GOT3 (cell line): Measurements from ENCODE around the gene ANKDD1A.

ENCODE experiments used
- DNase-seq: peaks from one replicate; lab custom pipeline; 2025; ENCODE audit warnings: mixed read lengths; lab: John Stamatoyannopoulos, UW

The ANKDD1A gene

DNA sequence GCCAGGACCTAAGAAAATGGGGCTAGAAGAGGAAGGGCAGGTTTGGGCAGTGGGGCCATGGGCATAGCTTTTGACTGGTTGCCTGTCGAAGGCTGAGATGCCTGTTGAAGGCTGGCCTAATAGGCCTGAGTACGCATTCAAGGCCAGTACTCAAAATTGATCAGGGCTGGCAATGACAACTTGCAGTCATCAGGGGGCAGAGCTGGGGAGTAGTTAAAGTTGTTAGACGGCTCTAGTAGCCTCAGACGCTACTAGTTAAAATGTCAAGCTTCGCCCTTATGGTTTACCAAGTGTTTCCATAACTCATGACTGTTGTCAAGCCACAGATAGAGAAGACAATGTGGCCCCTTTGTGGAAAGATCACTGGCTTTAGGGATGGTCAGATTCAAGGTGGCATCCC, 49.3 kb downstream of the ANKDD1A start:
- no peak for DNase-seq

DNA sequence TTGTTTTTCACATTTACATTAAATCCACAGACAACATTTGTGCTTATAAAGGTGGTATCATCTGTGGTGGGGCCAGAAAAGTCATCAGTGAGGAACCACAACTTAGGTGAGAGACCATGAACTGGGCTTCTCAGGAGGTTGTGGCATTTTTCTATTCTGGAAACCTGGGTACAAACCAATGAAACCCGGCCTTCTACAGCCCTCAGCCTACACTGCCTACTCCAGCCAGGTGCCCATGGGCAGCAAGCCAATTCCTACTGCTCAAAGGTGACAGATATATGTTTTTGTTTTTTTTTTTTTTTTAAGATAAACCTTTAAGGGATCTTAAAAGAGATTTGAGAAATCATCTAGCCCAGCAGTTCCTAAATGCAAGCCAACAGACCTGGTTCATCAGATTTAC, 57.7 kb downstream of the ANKDD1A start:
- no peak for DNase-seq

DNA sequence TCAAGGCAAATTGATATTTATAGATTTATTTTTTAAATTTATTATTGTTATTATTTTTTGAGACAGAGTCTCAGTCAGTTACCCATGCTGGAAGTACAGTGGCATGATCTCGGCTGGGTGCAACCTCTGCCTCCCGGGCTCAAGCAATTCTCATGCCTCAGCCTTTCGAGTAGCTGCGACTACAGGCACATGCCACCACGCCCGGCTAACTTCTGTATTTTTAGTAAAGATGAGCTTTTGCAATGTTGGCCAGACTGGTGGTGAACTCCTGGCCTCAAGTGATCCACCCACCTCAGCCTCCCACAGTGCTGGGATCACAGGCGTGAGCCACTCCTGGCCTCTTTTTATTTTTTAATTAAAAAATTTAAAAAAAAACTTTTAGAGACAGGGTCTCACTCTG, 59.0 kb downstream of the ANKDD1A start:
- DNase-seq: no peak

DNA sequence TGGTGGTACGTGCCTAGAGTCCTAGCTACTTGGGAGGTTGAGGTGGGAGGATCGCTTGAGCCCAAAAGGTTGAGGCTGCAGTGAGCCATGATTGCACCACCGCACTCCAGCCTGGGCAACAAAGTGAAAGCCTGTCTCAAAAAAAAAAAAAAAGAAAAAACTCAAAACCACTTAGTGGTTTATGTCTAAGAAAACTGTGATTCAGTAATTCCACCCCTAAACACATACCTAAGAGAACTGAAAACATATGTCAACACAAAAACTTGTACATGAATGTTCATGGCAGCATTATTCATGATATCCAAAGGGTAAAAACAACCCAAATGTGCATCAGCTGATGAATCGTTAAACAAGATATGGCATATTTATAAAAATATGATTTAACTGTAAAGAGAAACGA, 63.7 kb downstream of the ANKDD1A start:
- DNase-seq: no peak

DNA sequence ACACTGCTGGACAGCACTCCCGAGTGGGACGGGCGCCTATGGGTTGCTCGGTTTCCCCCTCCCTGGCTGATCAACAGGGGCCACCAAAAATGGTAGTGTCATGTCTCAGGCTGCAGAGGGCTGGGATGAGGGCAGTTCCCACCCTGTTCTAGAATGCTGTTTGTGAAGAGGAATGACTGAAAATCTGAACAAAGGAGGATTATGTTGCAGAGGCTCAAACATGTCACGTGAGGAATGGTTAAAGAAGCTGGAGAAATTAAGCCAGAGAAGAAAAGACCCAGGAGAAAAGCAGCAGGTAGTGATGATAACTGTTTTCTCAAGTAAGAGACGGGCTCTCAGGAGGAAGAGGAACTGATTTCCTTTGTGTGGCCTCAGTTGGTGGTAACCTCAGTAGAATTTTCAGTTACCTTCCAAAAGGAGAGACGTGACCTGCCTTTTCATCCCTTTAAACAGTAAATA, 67.6 kb downstream of the ANKDD1A start:
- DNase-seq: no peak

DNA sequence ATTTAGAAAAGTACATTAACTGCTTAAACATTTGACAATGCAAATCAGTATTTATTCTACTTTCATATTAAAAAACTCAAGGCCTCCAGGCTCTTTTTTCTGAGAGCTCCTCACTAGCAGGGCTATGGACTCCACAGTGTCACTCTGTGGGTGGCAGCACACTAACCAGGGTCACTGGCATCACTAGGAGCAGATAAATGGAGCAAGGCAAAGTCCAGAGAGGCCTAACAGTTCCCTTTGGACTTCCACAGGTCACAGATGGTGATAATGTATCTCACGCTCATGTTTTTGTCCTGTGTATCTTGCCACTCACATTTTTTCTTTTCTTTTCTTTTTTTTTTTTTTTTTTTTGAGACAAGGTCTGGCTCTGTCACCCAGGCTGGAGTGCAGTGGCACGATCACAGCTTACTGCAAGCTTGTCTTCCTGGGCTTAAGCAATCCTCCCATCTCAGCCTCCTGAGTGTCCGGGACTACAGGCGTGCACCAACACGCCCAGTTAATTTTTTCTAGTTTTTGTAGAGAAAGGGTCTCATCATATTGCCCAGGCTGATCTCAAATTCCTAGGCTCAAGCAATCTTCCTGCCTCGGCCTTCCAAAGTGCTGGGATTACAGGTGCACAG, 70.2 kb downstream of the ANKDD1A start:
- no peak for DNase-seq

DNA sequence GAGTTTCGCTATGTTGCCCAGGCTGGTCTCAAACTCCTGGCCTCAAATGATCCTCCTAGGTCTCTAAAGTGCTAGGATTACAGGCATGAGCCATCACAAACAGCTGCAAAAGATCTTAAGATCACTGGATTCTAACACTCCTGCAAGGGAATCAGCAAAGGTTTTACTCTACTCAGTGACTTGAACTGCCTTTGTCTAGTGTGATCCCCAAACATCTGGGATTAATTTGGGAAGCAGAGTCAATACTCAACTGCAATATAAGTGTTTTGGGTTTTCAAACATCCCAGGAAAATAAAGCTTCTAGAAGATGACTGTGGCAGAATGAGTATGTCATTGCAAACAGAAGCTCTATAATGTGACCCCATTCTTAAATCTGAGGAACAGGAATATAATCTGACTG, 70.8 kb downstream of the ANKDD1A start:
- DNase-seq: no peak

DNA sequence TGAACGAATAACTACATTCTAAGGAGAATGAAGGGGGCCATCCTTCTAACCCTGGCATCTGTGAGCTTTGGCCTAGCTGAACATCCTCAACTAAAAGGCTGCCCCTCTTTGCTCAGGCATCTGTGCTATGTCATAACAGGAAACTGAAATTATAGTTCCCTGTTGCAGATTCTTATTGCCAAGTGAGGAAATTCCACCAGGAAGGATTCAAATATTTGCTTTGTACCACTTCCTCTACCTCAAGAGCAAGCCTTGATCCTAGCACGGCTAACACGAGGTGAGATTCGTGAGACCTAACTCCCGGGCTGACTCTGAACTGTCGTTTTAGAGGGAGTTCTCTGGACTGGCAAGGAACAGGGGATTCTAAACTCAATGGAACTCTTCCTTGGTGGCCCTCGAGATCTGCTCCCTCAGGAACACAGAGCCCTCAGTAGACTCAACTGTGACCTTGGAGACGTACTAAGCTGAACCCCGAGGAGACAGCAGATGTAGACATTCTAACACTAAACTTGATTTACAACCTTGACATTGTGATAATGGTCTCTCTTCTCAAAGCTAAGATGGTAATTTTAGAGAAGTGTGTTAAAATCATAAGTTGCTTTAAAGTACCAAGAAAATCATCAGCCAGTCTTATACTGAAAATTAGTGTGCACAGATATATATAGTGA, 73.8 kb downstream of the ANKDD1A start:
- no peak for DNase-seq

DNA sequence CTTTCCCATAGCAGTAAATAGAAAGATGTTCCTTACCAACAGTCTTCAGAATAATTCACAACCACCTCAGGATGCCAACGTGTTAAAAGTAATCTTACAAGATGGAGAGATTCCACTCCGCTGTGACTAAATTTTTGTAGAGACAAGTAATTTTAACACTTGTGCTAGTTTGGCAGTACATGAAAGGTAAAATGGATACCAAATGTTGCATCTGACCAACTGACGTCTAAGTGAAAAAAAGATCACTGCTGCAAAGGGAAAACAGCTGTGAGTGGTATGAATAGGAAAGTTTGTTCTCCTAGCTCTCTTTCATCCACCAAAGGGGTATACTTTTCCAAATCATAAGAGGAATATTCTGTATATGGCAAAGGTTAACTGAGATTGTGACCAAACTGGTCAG, 75.4 kb downstream of the ANKDD1A start:
- no peak for DNase-seq

DNA sequence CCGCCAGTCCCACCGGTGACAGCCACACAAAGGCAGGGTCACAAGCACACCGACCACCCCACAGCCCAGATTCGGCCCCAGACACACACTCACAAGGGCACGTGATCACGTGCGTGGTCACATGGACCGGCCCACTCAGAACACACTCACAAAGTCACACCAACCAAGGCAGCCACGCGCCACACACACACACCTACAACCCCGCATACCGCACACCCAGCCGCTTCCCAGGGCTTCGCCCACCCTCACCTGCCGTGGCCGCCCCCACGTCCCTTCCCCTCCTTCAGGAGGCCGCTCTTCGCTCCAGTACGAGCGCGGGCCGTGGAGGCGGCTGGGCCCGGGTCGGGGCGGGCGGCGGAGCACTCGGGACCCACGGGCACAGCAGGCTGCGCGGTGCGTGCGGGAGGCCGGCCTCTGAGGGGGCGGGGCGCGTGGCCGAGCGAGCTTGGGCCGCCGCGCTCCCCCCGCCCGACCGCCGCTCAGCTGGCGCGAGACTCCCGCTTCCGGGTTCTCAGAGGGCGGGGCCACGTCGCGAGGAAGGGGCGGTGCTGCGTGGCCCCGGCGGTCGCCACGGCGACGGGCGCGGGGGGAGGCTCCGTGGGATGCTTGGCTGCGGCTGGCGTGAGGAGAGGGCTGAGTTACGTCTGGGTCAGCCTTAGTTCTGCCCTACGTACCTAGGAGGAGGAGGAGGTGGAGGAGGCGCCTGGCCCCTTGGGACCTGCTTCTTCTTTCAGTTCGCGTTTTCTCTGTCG, 77.9 kb downstream of the ANKDD1A start, which contains the start of gene SPG21:
Gene SPG21 (minus strand): TSS at position 499 of the 752 bp plus-strand sequence. CDS start 6,345 bp downstream, outside the sequence.
- peak; percentile 80 for DNase-seq

DNA sequence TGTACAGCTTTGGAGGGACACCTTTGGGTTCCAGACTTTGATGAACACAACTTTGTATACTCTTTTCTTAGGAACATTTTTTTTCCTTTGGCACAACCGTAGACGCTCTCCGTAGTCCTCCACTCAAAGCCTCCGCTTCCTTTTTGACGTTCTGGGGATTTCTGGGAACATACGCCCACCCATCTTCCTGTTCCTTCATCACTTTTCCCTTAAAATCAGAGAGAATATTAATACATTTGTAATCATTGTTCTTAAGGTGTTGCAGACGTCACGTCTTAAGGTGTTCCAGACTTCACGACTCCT, 78.4 kb downstream of the ANKDD1A start:
- no peak for DNase-seq

DNA sequence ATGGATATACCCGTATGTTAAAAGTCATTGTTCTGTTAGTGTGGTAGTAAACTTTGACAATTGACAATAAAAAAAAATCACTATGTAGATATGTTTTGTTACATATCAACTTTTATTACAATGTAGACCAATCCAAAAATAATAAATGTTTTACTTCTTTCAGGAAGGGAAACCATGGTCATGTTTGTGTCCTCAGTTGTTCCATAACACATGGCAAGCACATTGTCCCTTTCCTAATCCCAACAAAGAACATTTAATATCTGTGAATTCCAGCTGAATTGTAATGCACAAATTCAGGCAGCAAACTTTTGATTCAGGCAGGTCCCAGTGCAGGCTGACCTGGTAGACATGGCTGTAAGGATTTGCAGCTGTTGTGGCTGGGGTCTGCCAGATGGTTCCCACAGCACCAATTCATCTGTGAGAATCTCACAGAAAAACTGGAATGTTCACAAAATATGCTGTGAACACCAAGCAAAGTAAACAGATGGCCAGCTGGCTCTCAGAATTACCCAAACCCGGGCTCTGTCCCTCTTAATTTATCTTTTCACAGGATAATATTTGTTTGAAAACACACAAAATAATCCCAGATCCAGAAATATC, 79.9 kb downstream of the ANKDD1A start:
- no peak for DNase-seq

DNA sequence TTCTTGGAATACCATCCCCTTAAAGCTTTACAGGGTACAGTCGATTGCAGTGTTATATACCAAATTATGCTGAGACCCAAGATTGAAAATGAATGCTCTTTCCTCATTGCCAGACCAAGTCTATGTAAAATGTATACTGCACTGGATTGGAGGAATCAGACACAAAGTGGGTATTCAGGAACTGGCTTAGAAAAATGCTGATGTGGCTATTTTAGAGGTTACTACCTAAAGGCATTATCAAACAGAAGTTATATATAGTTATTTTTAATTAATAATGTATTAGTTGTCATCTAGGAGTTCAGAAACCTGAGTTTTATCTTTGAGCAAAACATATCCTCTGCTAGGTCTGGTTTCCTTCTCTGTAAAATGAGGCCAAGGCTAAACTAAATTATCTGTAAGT, 81.6 kb downstream of the ANKDD1A start:
- no peak for DNase-seq

DNA sequence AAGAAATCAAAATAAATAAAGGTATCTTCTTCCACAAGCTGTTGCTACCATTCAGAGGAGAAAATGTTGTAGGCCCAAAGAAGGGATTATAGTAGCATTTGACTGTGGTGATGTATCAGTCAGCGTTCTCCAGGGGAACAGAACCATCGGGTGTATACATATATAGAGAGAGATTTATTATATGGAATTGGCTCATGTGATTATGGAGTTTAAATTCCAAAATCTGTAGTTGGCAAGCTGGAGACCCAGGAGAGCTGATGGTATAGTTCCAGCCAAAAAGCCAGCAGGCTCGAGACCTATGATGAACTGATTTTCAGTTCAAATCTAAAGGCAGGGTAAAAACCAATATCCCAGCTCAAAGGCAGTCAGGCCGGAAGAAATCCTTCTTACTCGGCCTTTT, 85.4 kb downstream of the ANKDD1A start:
- no peak for DNase-seq

DNA sequence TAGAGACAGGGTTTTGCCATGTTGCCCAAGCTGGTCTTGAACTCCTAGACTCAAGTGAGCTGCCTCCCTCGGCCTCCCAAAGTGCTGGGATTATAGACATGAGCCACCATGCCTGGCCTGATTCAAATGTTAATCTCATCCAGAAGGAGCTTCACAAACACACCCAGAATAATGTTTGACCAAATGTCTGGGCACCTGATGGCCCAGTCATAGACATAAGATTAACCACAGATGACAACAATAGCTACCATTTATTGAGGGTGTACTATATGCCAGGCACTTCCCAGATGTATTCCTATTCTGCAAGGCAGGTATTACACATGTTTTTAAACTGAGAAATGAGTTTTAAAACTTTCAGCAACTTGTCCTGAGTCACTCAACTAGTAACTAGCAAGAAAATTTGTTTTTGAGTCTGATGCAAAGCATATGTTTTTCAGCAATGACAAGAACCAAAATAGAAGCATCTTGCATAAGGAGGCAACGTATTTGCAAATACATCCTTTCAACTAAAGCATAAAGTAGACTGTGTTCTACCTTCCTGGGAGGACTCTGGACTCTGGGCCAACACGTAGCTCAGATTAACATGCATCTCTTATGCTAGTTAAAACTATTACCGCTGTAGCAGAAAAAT, 86.2 kb downstream of the ANKDD1A start:
- DNase-seq: no peak

DNA sequence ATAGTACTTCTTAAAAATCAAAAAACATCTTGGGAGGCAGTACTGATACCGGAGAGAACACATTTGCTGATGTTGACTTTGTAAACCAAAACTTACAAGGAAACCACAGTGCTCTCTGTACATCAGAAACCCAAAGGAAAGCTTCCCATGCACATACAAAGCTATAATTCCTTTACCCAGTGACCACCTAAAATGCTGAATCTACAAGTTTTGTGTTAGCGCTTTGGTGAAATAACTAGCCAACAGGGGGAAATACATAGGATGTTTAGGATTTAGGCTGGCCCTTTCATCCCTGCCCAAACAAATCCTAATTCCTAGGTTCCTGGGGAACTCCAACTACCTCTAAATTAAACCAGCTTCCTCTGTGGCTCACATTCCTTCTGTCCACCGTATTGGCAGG, 93.3 kb downstream of the ANKDD1A start:
- DNase-seq: no peak

DNA sequence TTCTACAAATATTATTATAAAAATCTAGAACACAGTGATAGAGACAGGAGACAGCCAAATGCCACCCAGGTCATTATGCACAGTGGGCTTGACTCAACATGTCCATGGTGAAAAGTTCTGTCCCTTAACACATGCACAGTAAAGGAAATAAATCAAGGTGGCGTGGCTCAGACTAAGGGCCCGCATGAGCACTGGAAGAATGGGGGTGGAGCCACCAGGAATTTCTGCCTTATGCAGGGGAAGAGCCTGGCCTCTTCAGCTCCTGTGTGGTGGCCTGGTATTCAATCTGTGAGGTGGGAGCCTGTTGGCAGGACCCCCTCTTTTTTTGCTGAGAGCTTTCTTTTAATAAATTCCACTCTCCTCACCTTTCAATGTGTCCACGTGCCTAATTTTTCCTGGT, 95.2 kb downstream of the ANKDD1A start:
- DNase-seq: no peak
